Liver (tissue), 3 donors: ENCODE results near the gene SH3RF3.

Source experiments
- CTCF ChIP-seq: fragments of 150-350 bp; IDR thresholded peaks from 2 replicates; pipeline ENCODE4 v1.5.1; 2017; ENCODE audit warnings: improper control_type of control experiment, low read depth, low read length; ENCODE audit not compliant: missing input control
- EGR1 ChIP-seq, 2 donors: IDR thresholded peaks; 2 replicates each; pipeline ENCODE4 v1.6.1; 2016 to 2018; ENCODE audit warnings: antibody characterized with exemption in 2 of 2, low read depth in 2 of 2
- FOXA2 ChIP-seq: IDR thresholded peaks from 2 replicates; pipeline ENCODE4 v1.6.1; 2016; ENCODE audit warnings: antibody characterized with exemption
- GABPA ChIP-seq, 2 donors: IDR thresholded peaks in 1 of 2; conservative IDR thresholded peaks in 1 of 2; 2 replicates each; pipeline ENCODE4 v1.6.1; 2016; ENCODE audit warnings: antibody characterized with exemption in 2 of 2, mild to moderate bottlenecking in 1 of 2, moderate library complexity in 1 of 2
- HNF4G ChIP-seq: IDR thresholded peaks from 2 replicates; pipeline ENCODE4 v1.6.1; 2016; ENCODE audit warnings: antibody characterized with exemption
- JUND ChIP-seq, 2 donors: IDR thresholded peaks; 2 replicates each; pipeline ENCODE4 v1.6.1; 2016; ENCODE audit warnings: antibody characterized with exemption in 2 of 2
- RAD21 ChIP-seq, 2 donors: IDR thresholded peaks; 2 replicates each; pipeline ENCODE4 v1.6.1; 2016; ENCODE audit warnings: antibody characterized with exemption in 2 of 2, mild to moderate bottlenecking in 2 of 2
- TAF1 ChIP-seq: conservative IDR thresholded peaks from 2 replicates; pipeline ENCODE4 v1.6.1; 2016; ENCODE audit warnings: antibody characterized with exemption, mild to moderate bottlenecking
- YY1 ChIP-seq: IDR thresholded peaks from 2 replicates; pipeline ENCODE4 v1.6.1; 2016; ENCODE audit warnings: antibody characterized with exemption, mild to moderate bottlenecking
- ZBTB33 ChIP-seq: IDR thresholded peaks from 2 replicates; pipeline ENCODE4 v1.6.1; 2016; ENCODE audit warnings: antibody characterized with exemption
- TF ChIP-seq, protein P1 (sequence below): IDR thresholded peaks from 2 replicates; pipeline ENCODE4 v1.6.1; 2016; ENCODE audit warnings: antibody characterized with exemption, mild to moderate bottlenecking
- TF ChIP-seq, protein P2 (sequence below): IDR thresholded peaks from 2 replicates; pipeline ENCODE4 v1.6.1; 2016; ENCODE audit warnings: antibody characterized with exemption
- donor health status: healthy.
- donor health status: healthy.

DNA sequence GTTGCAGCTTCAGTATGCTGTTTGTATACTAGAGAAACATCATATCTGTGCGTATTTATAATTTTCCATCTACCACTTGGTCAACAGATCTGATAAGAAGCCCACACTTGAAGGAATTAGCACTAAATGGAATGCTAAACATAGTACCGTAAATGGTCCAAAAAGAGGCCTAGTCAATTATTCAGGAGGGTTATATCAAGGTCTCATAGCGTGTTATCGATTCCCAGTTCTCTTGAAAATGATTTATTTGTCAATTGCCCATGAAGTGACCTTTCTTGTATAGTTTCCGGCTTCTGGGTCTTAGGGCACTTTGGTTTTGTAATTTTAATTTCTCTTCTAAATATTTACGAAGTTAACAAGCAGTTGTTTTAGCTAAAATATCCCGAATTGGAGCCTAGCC lies 18.4 kb downstream of the SH3RF3 start:
- no peak for TF ChIP-seq CTCF
- TF ChIP-seq HNF4G = no peak
- TF ChIP-seq, protein P1, sequence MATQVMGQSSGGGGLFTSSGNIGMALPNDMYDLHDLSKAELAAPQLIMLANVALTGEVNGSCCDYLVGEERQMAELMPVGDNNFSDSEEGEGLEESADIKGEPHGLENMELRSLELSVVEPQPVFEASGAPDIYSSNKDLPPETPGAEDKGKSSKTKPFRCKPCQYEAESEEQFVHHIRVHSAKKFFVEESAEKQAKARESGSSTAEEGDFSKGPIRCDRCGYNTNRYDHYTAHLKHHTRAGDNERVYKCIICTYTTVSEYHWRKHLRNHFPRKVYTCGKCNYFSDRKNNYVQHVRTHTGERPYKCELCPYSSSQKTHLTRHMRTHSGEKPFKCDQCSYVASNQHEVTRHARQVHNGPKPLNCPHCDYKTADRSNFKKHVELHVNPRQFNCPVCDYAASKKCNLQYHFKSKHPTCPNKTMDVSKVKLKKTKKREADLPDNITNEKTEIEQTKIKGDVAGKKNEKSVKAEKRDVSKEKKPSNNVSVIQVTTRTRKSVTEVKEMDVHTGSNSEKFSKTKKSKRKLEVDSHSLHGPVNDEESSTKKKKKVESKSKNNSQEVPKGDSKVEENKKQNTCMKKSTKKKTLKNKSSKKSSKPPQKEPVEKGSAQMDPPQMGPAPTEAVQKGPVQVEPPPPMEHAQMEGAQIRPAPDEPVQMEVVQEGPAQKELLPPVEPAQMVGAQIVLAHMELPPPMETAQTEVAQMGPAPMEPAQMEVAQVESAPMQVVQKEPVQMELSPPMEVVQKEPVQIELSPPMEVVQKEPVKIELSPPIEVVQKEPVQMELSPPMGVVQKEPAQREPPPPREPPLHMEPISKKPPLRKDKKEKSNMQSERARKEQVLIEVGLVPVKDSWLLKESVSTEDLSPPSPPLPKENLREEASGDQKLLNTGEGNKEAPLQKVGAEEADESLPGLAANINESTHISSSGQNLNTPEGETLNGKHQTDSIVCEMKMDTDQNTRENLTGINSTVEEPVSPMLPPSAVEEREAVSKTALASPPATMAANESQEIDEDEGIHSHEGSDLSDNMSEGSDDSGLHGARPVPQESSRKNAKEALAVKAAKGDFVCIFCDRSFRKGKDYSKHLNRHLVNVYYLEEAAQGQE = no peak
- TF ChIP-seq TAF1 = no peak
- TF ChIP-seq JUND (IDR thresholded peaks at IDR 0.05) = no peak
- TF ChIP-seq GABPA (IDR thresholded peaks at IDR 0.05 in 1 of 2, conservative IDR thresholded peaks at IDR 0.05 in 1 of 2) = no peak
- no peak for TF ChIP-seq EGR1 (IDR thresholded peaks at IDR 0.05; ENCODE audit: low read depth in 2 of 2)
- TF ChIP-seq RAD21 (IDR thresholded peaks at IDR 0.05) = no peak
- TF ChIP-seq, protein P2, sequence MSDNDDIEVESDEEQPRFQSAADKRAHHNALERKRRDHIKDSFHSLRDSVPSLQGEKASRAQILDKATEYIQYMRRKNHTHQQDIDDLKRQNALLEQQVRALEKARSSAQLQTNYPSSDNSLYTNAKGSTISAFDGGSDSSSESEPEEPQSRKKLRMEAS = no peak
- TF ChIP-seq YY1 = no peak
- TF ChIP-seq ZBTB33 = no peak
- TF ChIP-seq FOXA2 = no peak
